Liver (tissue), 9 donors: Measurements from ENCODE around the gene GRID2IP. TPM values are rescaled to one million over a fixed set of nuclear protein-coding genes. Genes with fewer than 3 reads are reported as not detected.

ENCODE experiments used
- DNase-seq: peaks from one replicate; pipeline ENCODE4 v3.0.0-alpha.2; 2017; ENCODE audit warnings: low spot score
- H3K27ac ChIP-seq, 2 donors: one replicate each; pipeline ENCODE4 v1.7.0; 2013; ENCODE audit warnings: inconsistent platforms in 2 of 2, low read length in 2 of 2, control low read depth in 1 of 2, low read depth in 1 of 2, mild to moderate bottlenecking in 1 of 2
- H3K27me3 ChIP-seq, 4 donors: one replicate each; pipeline versions ENCODE4 v1.6.1 to v1.7.0; 2013; ENCODE audit warnings: low read length in 3 of 4, inconsistent platforms in 1 of 4, mild to moderate bottlenecking in 1 of 4, moderate library complexity in 1 of 4; ENCODE audit not compliant: control insufficient read depth in 4 of 4, insufficient read depth in 4 of 4
- H3K36me3 ChIP-seq, 4 donors: one replicate each; pipeline versions ENCODE4 v1.6.1 to v1.7.0; 2013; ENCODE audit warnings: low read length in 3 of 4, mild to moderate bottlenecking in 3 of 4, low read depth in 1 of 4, moderate library complexity in 1 of 4; ENCODE audit not compliant: control insufficient read depth in 4 of 4, insufficient read depth in 3 of 4
- H3K4me1 ChIP-seq, 4 donors: one replicate each; pipeline versions ENCODE4 v1.6.1 to v1.7.0; 2013; ENCODE audit warnings: low read length in 3 of 4, mild to moderate bottlenecking in 3 of 4, moderate library complexity in 1 of 4; ENCODE audit not compliant: control insufficient read depth in 4 of 4, insufficient read depth in 4 of 4
- H3K4me3 ChIP-seq, 3 donors: one replicate each; pipeline versions ENCODE4 v1.6.1 to v1.7.0; 2013; ENCODE audit warnings: low read length in 3 of 3, control low read depth in 1 of 3, low read depth in 1 of 3, mild to moderate bottlenecking in 1 of 3
- H3K9ac ChIP-seq, 2 donors: one replicate each; pipeline ENCODE4 v1.7.0; 2013; ENCODE audit warnings: low read length in 2 of 2, mild to moderate bottlenecking in 2 of 2, moderate library complexity in 2 of 2, control low read depth in 1 of 2, low read depth in 1 of 2
- H3K9me3 ChIP-seq, 4 donors: one replicate each; pipeline versions ENCODE4 v1.6.1 to v1.7.0; 2013; ENCODE audit warnings: low read length in 3 of 4; ENCODE audit not compliant: control insufficient read depth in 4 of 4
- CTCF ChIP-seq: fragments of 150-350 bp; IDR thresholded peaks from 2 replicates; pipeline ENCODE4 v1.5.1; 2017; ENCODE audit warnings: improper control_type of control experiment, low read depth, low read length; ENCODE audit not compliant: missing input control
- FOXA1 ChIP-seq: IDR thresholded peaks from 2 replicates; pipeline ENCODE4 v1.6.1; 2016; ENCODE audit warnings: antibody characterized with exemption
- FOXA2 ChIP-seq: IDR thresholded peaks from 2 replicates; pipeline ENCODE4 v1.6.1; 2016; ENCODE audit warnings: antibody characterized with exemption
- GABPA ChIP-seq, 2 donors: IDR thresholded peaks in 1 of 2; conservative IDR thresholded peaks in 1 of 2; 2 replicates each; pipeline ENCODE4 v1.6.1; 2016; ENCODE audit warnings: antibody characterized with exemption in 2 of 2, mild to moderate bottlenecking in 1 of 2, moderate library complexity in 1 of 2
- HNF4A ChIP-seq, 2 donors: conservative IDR thresholded peaks; 2 replicates each; pipeline ENCODE4 v1.6.1; 2016; ENCODE audit warnings: antibody characterized with exemption in 2 of 2, mild to moderate bottlenecking in 2 of 2
- HNF4G ChIP-seq: IDR thresholded peaks from 2 replicates; pipeline ENCODE4 v1.6.1; 2016; ENCODE audit warnings: antibody characterized with exemption
- JUND ChIP-seq, 2 donors: IDR thresholded peaks; 2 replicates each; pipeline ENCODE4 v1.6.1; 2016; ENCODE audit warnings: antibody characterized with exemption in 2 of 2
- MAX ChIP-seq: IDR thresholded peaks from 2 replicates; pipeline ENCODE4 v1.6.1; 2016; ENCODE audit warnings: antibody characterized with exemption
- REST ChIP-seq: IDR thresholded peaks from 2 replicates; pipeline ENCODE4 v1.6.1; 2016; ENCODE audit warnings: antibody characterized with exemption, mild to moderate bottlenecking
- RXRA ChIP-seq, 2 donors: IDR thresholded peaks; 2 replicates each; pipeline ENCODE4 v1.6.1; 2017 to 2018; ENCODE audit warnings: antibody characterized with exemption in 2 of 2, mild to moderate bottlenecking in 1 of 2
- SP1 ChIP-seq: IDR thresholded peaks from 2 replicates; pipeline ENCODE4 v1.6.1; 2018; ENCODE audit warnings: antibody characterized with exemption, mild to moderate bottlenecking
- YY1 ChIP-seq: IDR thresholded peaks from 2 replicates; pipeline ENCODE4 v1.6.1; 2016; ENCODE audit warnings: antibody characterized with exemption, mild to moderate bottlenecking
- WGBS: extraction: QIAGEN DNeasy Blood & Tissue Kit; methylation state at CpG from one replicate; pipeline ENCODE4 v1.1.7; 2013; 5-methylcytosine and 5-hydroxymethylcytosine counted together
- polyA plus RNA-seq, 2 donors: library from polyadenylated mRNA; stranded (reverse) in 1 of 2; unstranded in 1 of 2; fragments of 200-250 nt in 1 of 2; fragments of >200 nt in 1 of 2; fragmentation: Nextera tagmentation in 1 of 2; extraction: Ambion mirVana in 1 of 2; gene quantifications; one replicate each; pipeline versions ENCODE4 v1.2.1 to v1.2.3, GENCODE V29; 2013 to 2015
- total RNA-seq, 2 donors: library from RNA; depleted of rRNA; stranded (reverse); fragments of >200 nt; gene quantifications; one replicate each; pipeline ENCODE4 v1.2.3, GENCODE V29; 2014
- TF ChIP-seq, protein P1 (sequence below): IDR thresholded peaks from 2 replicates; pipeline ENCODE4 v1.6.1; 2016; ENCODE audit warnings: antibody characterized with exemption
- TF ChIP-seq, protein P2 (sequence below): IDR thresholded peaks from 2 replicates; pipeline ENCODE4 v1.6.1; 2016; ENCODE audit warnings: antibody characterized with exemption
- donor health status: healthy.
- donor health status: healthy.
- donor health status: healthy.
- donor health status: healthy.
- donor health status: healthy.

The GRID2IP gene
- total and polyA plus RNA-seq, 4 donors, result 0.05 to 0.08 TPM; not detected in 2

- no peak overlapping the region for H3K4me3 ChIP-seq
- 98% methylated on average over 4 of the region's 4 CpGs for WGBS
- H3K27ac ChIP-seq, result no peak overlapping the region
- TF ChIP-seq, protein P1, sequence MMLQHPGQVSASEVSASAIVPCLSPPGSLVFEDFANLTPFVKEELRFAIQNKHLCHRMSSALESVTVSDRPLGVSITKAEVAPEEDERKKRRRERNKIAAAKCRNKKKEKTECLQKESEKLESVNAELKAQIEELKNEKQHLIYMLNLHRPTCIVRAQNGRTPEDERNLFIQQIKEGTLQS, result no peak
- TF ChIP-seq SP1, result no peak
- TF ChIP-seq REST, result no peak
- TF ChIP-seq RXRA (IDR thresholded peaks at IDR 0.05), result no peak
- TF ChIP-seq, protein P2, sequence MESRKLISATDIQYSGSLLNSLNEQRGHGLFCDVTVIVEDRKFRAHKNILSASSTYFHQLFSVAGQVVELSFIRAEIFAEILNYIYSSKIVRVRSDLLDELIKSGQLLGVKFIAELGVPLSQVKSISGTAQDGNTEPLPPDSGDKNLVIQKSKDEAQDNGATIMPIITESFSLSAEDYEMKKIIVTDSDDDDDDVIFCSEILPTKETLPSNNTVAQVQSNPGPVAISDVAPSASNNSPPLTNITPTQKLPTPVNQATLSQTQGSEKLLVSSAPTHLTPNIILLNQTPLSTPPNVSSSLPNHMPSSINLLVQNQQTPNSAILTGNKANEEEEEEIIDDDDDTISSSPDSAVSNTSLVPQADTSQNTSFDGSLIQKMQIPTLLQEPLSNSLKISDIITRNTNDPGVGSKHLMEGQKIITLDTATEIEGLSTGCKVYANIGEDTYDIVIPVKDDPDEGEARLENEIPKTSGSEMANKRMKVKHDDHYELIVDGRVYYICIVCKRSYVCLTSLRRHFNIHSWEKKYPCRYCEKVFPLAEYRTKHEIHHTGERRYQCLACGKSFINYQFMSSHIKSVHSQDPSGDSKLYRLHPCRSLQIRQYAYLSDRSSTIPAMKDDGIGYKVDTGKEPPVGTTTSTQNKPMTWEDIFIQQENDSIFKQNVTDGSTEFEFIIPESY, result no peak
- TF ChIP-seq FOXA1, result no peak
- peak; percentile 15 for TF ChIP-seq CTCF
- no peak overlapping the region for H3K9ac ChIP-seq
- no peak for DNase-seq
- no peaks in the 10 kb centered on the region for H3K9me3 ChIP-seq
- H3K27me3 ChIP-seq, result no peaks in the 10 kb centered on the region
- H3K36me3 ChIP-seq, result peaks cover 12 to 41% (median 25%) of the 10 kb centered on the region in 4 donors
- peaks cover 0 to 12% (median 9%) of the 10 kb centered on the region in 4 donors for H3K4me1 ChIP-seq
These were observed 28.2 kb upstream of the GRID2IP start for GRCh38 chr7:6579446-6579845.

DNA sequence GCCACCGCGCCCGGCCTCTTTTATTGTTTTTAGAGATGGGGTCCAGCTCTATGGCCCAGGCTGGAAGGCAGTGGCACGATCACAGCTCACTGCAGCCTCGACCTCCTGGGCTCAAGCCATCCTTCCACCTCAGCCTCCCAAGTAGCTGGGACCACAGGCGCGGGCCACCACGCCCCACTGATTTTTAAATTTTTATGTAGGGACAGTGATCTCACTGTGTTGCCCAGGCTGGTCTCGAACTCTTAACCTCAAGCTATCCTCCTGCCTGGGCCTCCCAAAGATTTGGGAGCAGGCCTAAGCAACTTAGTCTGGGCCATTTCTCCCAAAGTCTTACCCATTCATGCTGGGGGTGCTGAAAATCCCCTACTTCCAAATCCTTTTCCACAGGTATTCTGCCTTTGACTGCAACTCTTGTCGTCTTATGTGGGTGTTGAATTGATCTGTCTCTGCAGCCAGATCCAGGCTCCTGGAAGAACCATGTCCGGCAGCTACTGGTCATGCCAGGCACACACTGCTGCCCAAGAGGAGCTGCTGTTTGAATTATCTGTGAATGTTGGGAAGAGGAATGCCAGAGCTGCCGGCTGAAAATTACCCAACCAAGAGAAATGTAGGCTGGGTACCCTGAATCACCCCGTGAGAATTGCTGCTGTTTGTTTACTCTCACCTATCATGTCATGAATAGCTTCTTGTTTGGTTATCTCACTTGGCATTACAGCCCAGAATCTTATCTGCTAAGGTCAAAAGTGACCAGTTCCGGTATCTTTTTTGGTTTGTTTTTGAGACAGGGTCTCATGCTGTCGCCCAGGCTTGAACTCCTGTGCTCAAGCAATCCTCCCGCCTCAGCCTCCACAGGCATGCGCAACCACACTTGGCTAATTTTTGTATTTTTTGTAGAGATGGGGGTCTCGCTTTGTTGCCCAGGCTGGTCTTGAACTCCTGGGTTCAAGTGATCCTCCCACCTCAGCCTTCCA, 27.1 kb upstream of the GRID2IP start:
- WGBS, result 67% methylated on average over 18 of the region's 18 CpGs
- peak overlapping the region in 2 of 3 donors; percentile 75 to 84 for H3K4me3 ChIP-seq
- H3K27me3 ChIP-seq, result no peaks in the 10 kb centered on the region
- H3K27ac ChIP-seq, result peak overlapping the region; percentile 59 to 87
- H3K9me3 ChIP-seq, result no peaks in the 10 kb centered on the region
- H3K36me3 ChIP-seq, result peaks cover 11 to 35% (median 21%) of the 10 kb centered on the region in 4 donors
- no peak overlapping the region for H3K9ac ChIP-seq
- peaks cover 0 to 12% (median 9%) of the 10 kb centered on the region in 4 donors for H3K4me1 ChIP-seq
- DNase-seq, result no peak
- TF ChIP-seq FOXA1, result no peak
- TF ChIP-seq FOXA2, result no peak
- no peak for TF ChIP-seq YY1
- TF ChIP-seq MAX, result no peak
- TF ChIP-seq GABPA (IDR thresholded peaks at IDR 0.05 in 1 of 2, conservative IDR thresholded peaks at IDR 0.05 in 1 of 2), result peak; percentile 44 to 60
- TF ChIP-seq, protein P2, result no peak
- no peak for TF ChIP-seq HNF4A (conservative IDR thresholded peaks at IDR 0.05)
- no peak for TF ChIP-seq REST
- peak; percentile 32 for TF ChIP-seq SP1
- TF ChIP-seq, protein P1, result no peak
- TF ChIP-seq HNF4G, result no peak
- TF ChIP-seq JUND (IDR thresholded peaks at IDR 0.05), result no peak
